Measurements from ENCODE around the gene FBXL16.

GRCh38 chr16:751152-752006, 45.8 kb upstream of the FBXL16 start:
- TF ChIP-seq CTCF (CRISPR knock-in tag; IDR thresholded peaks at IDR 0.05) (no peak), EZH2 (conservative IDR thresholded peaks at IDR 0.05; ENCODE audit: low read depth, low read length) (no peak; the same call in 1 of the 2 replicates), SP1 (IDR thresholded peaks at IDR 0.05) (no peak), SP1 (CRISPR knock-in tag; IDR thresholded peaks at IDR 0.05) (no peak), RXRA (CRISPR knock-in tag; IDR thresholded peaks at IDR 0.05) (no peak), PATZ1 (CRISPR knock-in tag; IDR thresholded peaks at IDR 0.05) (no peak), HNF1A (IDR thresholded peaks at IDR 0.05; ENCODE audit: low read depth) (no peak), HNF1A (CRISPR knock-in tag; IDR thresholded peaks at IDR 0.05; ENCODE audit: borderline replicate concordance) (no peak), JUN (CRISPR knock-in tag; IDR thresholded peaks at IDR 0.05) (no peak), CEBPB (IDR thresholded peaks at IDR 0.05; ENCODE audit: borderline replicate concordance, low read depth, low read length) (no peak), ATF3 (CRISPR knock-in tag; IDR thresholded peaks at IDR 0.05) (no peak), HNF4A (CRISPR knock-in tag; IDR thresholded peaks at IDR 0.05) (no peak), MTA3 (CRISPR knock-in tag; IDR thresholded peaks at IDR 0.05) (no peak), ZNF597 (CRISPR knock-in tag; IDR thresholded peaks at IDR 0.05) (no peak), AFF4 (CRISPR knock-in tag; IDR thresholded peaks at IDR 0.05) (no peak), LCORL (IDR thresholded peaks at IDR 0.05) (no peak), LCORL (CRISPR knock-in tag; IDR thresholded peaks at IDR 0.05) (no peak)
